Endothelial cell of umbilical vein (primary cell): ENCODE measurements around the gene PINK1.

Experiments
- CTCF ChIP-seq, 2 donors: IDR thresholded peaks; 1 replicate in 1 of 2; 2 replicates in 1 of 2; pipeline ENCODE4 v1.5.1; 2011; ENCODE audit warnings: low read length in 2 of 2, mild to moderate bottlenecking in 2 of 2, moderate library complexity in 2 of 2, control low read depth in 1 of 2, inconsistent platforms in 1 of 2, low read depth in 1 of 2; ENCODE audit not compliant: insufficient read depth in 1 of 2; ENCODE audit errors: extremely low read depth in 1 of 2
- EZH2 ChIP-seq: IDR thresholded peaks from 2 replicates; pipeline ENCODE4 v1.6.1; 2012; ENCODE audit warnings: borderline replicate concordance, low read depth, mild to moderate bottlenecking, moderate library complexity, low read length, inconsistent platforms; ENCODE audit not compliant: severe bottlenecking
- MYC ChIP-seq: IDR thresholded peaks from one replicate; pipeline ENCODE4 v1.6.1; 2011; ENCODE audit warnings: mild to moderate bottlenecking, low read depth, low read length
- POLR2A ChIP-seq: IDR thresholded peaks from 2 replicates; pipeline ENCODE4 v1.6.1; 2012; ENCODE audit warnings: low read depth, mild to moderate bottlenecking, control low read depth, low read length
- POLR2AphosphoS5 ChIP-seq: IDR thresholded peaks from 2 replicates; pipeline ENCODE4 v1.6.1; 2012; ENCODE audit warnings: low read depth, mild to moderate bottlenecking, control low read depth, low read length, moderate library complexity; ENCODE audit not compliant: insufficient read depth

GRCh38 chr1:20684651-20685050, 51.4 kb downstream of the PINK1 start:
- TF ChIP-seq POLR2A (no peak), EZH2 (no peak), MYC (no peak), CTCF (IDR thresholded peaks at IDR 0.05; ENCODE audit: extremely low read depth in 1 of 2, insufficient read depth in 1 of 2, low read depth in 1 of 2, low read length in 2 of 2) (no peak), POLR2AphosphoS5 (no peak)
